GM19467 (cell line): Measurements from ENCODE around the gene CCDC69.

ENCODE experiments used
- ATAC-seq: cut with Tn5 transposase; IDR thresholded peaks from one replicate; pipeline ENCODE4 v1.9.1; 2021; ENCODE audit warnings: mild to moderate bottlenecking, moderate library complexity; ENCODE audit not compliant: unreplicated experiment

CCDC69 gene

DNA sequence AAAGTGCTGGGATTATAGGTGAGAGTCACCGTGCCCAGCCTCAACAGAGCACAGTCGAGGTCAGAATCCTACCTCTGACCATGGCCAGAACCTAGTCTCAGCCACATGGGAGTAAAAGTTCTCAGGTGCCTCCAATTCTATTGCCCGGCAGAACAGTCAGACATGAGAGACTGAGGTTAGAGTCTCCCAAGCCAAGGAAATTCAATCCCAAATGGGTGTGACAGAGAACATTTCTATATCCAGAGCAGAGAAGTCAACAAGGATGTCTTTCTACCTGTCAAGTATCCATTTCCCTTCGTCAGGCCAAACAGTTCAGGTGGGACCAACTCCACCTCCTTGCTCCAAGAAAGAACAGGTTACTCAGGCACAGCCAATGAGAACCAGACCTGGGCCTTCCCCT, 76.9 kb downstream of the CCDC69 start:
- no peak for ATAC-seq

DNA sequence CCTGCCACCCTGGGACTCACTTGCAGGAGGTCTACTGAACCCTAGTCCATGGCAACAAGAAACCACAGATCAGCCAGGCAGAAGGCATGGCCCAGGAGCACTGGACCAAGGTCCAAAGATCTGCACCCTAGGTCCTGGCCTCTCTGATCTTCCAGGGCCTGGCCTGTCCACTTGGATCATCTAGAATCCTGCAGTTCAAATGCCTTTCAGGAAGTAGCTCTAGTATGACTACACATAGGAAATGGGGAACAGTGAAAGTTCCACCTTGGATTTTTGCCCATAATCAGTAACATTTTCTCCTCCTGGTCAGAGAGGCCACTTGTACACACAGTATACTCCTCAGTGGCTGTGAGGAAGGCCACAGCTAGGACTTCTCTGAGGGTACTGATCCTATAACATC, 77.8 kb downstream of the CCDC69 start:
- no peak for ATAC-seq

DNA sequence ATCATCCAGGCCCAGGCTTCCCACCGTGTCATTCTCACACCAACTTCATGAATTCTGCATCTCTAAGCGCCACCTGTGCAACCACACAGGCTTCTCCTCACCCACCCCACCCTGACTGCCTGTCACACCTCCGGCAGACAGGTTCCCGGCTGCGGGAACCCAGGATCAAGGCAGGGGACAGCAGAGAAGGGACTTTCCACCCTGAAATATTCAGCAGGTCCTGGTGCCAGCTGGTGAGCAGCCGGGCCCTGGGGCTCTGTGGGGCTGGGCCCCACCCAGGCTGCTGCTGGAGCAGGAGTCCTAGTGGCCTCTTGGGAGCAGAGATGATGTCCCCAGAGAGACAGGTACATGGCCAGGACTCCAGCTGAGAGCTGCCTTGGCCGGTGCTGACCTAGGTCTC, 79.0 kb downstream of the CCDC69 start:
- no peak for ATAC-seq

DNA sequence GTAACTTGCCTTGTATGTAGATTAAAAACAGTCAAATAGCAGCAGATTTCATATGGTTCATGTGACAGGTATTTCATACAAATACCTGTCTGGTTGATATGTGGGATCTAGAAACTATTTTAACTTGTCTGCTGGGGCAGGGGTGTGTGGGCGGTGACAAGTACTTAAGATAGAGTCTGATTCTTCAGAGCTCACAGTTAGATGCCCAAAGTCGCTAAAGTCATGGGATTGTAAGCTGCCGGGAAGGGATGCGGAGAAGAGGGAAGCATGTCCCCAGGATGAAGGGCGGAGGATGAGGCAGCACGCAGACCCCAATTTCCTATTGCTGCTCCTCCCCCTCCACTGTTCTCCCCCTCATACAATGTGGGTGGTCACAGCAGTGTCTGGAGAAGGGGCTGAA, 79.6 kb downstream of the CCDC69 start:
- ATAC-seq, result no peak

DNA sequence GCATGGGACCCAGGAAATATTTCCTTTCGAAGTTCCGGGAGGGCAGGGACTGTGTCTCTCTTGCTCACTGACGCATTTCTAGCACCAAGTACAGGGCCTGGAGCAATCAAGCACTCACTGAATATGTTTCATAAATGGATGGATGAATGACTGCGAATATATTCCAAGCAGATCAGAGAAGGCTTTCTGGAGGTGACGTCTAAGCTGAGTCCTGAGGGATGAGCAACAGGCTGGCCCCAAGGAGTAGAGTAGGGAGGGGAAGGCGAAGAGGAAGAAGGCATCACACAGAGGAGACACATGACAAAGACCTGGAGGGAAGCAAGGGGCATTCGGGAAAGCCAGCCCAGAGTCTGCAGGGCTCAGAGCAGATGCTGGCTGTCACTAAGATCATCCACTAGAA, 80.2 kb downstream of the CCDC69 start:
- no peak for ATAC-seq

DNA sequence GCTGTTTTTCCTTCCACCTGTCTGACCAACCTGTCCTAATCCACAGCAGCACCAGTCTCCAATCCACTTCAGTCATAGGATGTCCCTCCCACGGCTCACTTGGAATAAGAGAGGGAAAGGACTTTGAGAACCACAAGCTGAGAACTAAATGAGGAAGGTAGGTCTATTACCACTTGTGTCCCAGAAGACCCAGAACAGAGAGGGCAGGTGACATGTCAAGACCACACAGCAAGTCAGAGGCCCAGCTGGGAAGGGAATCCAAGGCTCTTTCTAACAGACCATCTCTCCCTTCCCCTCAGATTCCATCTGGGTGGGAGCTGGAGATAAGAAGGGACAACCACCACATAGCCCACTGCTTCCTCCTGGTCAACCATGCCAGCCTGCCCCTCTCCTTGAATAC, 81.0 kb downstream of the CCDC69 start:
- no peak for ATAC-seq

DNA sequence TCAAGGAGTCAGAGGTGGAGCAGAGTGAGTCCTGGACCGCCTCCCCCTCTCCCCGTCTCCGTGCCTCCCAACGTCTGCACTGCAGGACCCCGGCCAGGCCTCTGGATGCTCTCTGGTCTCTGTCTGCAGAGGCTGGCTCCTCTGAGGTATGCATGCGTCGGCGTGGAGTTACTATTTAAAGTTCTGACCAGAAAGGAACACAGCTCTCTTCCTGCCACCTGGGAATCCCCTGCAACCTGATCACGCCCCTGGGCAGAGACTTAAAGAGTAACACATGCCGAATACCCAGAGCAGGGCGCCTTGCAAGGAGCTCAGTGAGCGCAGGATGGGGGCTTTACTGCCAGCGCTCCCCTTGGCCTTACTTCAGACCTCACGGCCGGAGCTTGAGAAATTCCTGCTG, 82.4 kb downstream of the CCDC69 start:
- peak; percentile 76 for ATAC-seq

DNA sequence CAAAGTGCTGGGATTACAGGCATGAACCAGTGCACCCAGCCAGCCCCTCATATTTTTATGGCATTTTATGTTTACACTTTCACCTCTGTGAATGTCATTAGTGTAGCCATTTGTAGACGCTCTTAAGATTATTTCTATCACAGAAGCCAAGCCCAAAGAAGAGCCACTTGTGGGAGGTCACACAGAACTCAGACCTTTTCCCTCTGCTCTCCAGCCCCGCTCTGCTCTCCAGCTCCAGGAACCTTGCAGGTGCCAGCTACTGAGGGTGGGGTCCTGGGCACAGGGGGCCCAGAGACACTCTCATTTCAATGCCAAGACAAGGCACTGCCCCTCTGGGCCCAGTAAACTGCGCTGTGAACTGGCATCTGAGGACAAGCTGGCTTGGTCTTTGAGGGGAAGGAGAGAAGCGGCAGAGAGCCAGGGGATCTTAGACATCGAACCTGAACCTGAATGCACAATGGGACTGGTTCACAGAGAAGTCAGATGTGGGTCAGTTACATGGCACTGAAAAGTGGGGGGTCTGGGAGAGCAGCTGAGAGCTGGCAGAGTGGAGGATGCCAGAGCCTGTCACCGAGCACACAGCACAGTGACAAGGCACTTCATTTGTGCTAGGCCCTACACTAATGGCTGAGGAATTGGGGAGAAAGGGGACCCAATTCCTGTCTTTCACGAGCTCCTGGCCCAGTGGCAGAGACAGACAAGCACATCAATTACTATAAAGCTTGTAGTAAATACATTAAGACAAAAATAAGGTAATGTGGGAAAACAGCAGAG, 83.0 kb downstream of the CCDC69 start:
- ATAC-seq, result no peak

DNA sequence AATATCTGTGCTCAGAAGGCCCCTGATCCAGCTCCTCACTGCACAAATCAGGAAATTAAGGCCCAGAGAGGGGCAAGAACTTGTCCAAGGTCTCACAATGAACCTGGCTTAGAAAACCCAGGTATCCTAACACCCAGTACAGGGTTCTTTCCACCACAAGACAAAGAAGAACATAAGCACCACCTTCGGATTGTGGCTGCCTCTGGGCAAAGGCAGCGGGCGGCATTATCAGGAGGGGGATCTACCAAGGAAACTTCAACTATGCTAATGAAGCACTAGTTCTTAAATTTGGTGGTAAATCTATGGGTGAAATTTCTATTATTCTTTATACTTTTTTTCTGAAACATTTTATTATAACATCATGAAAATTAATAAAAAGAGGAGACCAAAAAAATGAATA, 84.2 kb downstream of the CCDC69 start:
- ATAC-seq, result no peak

DNA sequence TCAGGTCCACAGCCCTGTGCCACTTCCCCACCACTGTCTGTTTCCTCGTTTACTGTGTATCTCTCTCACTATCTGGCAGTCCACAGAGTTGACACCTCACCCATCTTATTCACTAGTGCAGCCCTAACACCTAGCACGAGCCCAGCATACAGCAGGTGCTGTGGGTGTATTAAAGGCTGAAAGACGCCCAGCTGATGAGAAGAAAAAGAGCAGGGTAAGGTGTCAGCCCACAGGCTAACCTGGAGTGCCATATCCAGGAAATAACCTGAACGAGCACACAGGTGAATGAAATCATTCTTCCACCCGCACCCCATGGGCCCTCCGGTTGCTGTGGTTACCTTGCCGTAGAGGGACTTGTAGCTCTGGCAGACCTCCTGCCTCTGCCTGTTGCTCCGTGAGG, 84.9 kb downstream of the CCDC69 start:
- ATAC-seq, result no peak

DNA sequence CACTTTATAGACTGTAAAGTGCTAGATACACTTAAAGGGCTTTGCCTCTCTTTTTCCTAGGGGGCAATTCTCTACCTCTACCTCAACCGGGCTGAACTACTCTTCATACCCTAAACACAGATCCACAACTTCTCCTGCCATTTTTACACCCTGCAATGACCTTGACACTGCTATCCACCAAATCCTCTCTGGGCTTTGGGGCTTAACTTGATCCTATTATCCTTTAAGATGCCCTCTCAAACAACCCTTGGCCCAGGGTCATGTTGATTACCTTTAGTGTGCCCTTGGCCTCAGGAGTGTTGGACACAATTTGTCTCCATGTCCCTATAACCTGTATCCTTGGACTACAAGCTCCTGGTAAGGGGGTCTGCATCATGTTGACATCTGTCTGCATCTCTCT, 85.8 kb downstream of the CCDC69 start:
- no peak for ATAC-seq

DNA sequence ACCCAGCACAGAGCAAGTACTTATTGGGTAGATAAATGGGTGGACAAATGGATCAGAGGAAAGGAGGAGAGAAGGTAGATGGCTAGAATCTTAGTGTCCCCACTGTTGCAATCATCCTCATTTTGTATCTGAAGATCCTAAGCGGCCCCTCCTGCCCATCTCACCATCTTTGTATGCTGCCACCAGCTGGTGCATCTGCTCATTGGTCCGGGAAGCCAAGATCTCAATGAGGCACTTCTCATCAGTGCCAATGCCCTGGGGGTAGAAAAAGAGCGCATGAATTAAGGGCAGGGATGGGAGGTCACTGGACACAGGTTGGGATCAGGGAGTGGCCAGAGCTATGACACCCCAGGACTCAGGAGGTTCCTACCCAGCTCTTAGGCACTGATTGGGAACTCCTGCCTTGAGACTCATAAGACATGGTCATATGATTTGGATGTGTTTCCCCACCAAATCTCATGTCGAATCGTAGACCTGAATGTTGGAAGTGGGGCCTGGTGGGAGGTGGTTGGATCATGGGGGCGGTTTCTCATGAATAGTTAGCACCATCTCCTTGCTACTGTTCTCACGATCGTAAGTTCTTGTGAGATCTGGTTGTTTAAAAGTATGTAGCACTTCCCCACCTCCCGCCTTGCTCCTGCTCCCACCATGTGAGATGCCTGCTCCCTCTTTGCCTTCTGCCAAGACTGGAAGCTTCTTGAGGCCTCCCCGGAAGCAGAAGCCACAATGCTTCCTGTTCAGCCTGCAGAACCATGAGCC, 86.6 kb downstream of the CCDC69 start:
- no peak for ATAC-seq

DNA sequence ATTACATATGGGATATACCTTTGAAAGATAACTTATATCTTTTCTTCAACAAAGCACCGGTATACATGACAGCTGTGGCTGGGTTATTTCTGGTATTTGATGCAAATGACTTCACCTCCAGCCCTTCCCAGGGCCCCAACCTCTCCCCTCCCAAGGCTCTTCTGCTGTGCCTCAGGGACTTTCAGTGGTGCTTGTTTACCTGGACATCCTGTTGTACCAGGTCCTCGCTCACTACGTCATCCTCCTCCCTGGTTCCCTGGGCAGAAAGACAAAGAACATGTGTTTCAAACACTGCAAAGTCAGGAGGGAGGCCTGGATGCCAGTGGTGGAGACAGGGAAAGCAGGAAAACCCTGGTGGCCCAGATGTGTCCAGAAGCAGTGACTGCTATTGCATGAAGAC, 89.7 kb downstream of the CCDC69 start:
- no peak for ATAC-seq

DNA sequence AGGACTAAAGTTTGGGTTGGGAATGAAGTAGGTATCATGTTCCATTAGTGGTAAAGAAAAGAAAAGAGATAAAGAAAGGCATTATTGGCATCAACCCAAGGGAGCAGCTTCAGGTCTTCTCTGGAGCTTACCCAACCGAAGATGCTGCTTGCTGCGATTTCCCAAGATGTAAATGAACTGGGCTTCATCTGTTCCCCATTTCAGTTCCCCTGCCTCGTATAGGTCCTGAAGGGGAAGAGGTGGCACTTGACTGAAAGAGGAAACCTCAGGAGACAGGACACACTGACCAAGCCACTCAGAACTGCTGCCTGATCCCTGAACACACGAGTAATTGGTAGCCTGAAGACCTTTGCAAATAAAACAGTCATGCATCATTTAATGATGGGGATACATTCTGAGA, 90.9 kb downstream of the CCDC69 start:
- ATAC-seq, result no peak
